HepG2 (cell line): Measurements from ENCODE around the gene DOC2A. TPM values are rescaled to one million over a fixed set of nuclear protein-coding genes. Genes with fewer than 3 reads are reported as not detected.

Experiments
- ATAC-seq: fragments of 200-7000 bp; cut with Tn5 transposase; 3 replicates; pipeline ENCODE4 v1.9.1; 2020; ENCODE audit warnings: mild to moderate bottlenecking, moderate library complexity
- BruUV-seq: library from RNA; stranded (reverse); fragments of 400-500 nt; replicated peaks from 2 replicates; lab custom pipeline; 2021; lab: Mats Ljungman, UMichigan
- CTCF ChIA-PET: fragments of 300-600 bp; formaldehyde crosslinking; extraction: SDS; loops from one replicate; lab custom pipeline; 2021; ENCODE audit warnings: low total read pairs, inconsistent platforms, low intra/inter-chr PET ratio; lab: Yijun Ruan, JAX
- POLR2A ChIA-PET: fragments of 350-600 bp; sonication (Branson Sonifier 250); formaldehyde crosslinking; loops from one replicate; lab custom pipeline; 2020; ENCODE audit warnings: antibody characterized with exemption, inconsistent platforms; lab: Yijun Ruan, JAX
- DNase-seq: peaks from one replicate; pipeline ENCODE4 v3.0.0-alpha.2; 2015; ENCODE audit warnings: low spot score
- FAIRE-seq: peaks from 3 replicates; lab custom pipeline; 2011; peaks lifted over from hg19 to GRCh38; lab: Jason Lieb, UNC
- H2AFZ ChIP-seq: one replicate; pipeline ENCODE4 v1.6.1; 2011; ENCODE audit warnings: low read length, inconsistent platforms
- H3K27ac ChIP-seq: fragments of 300-600 bp; 3 replicates; pipeline ENCODE4 v1.8.0; 2011; ENCODE audit warnings: mixed run types, mild to moderate bottlenecking, mixed read lengths, low read length, inconsistent platforms; ENCODE audit not compliant: insufficient read depth; ENCODE audit errors: extremely low read length
- H3K27me3 ChIP-seq, 2 experiments: fragments of 200-600 bp in 1 of 2; 2 replicates in 1 of 2; 3 replicates in 1 of 2; pipeline versions ENCODE4 v1.6.0 to v1.8.0; 2011; ENCODE audit warnings: low read length in 2 of 2, mild to moderate bottlenecking in 2 of 2, moderate library complexity in 2 of 2, inconsistent platforms in 1 of 2; ENCODE audit not compliant: insufficient read depth in 2 of 2, control insufficient read depth in 1 of 2
- H3K36me3 ChIP-seq, 2 experiments: fragments of 200-600 bp in 1 of 2; replicated peaks in 1 of 2; 2 replicates in 1 of 2; 3 replicates in 1 of 2; pipeline versions ENCODE4 v1.5.1 to v1.8.0; 2011; ENCODE audit warnings: low read length in 2 of 2, inconsistent platforms in 1 of 2; ENCODE audit not compliant: insufficient read depth in 2 of 2, control insufficient read depth in 1 of 2
- H3K4me1 ChIP-seq: 2 replicates; pipeline ENCODE4 v1.5.1; 2012; ENCODE audit warnings: low read length, inconsistent platforms; ENCODE audit not compliant: insufficient read depth
- H3K4me2 ChIP-seq: 2 replicates; pipeline ENCODE4 v1.6.0; 2011; ENCODE audit warnings: low read depth, low read length, inconsistent platforms
- H3K4me3 ChIP-seq, 3 experiments: fragments of 200-600 bp in 1 of 3; sonication (generic), shearing (Covaris generic) in 1 of 3; replicated peaks in 1 of 3; 2 replicates each; pipeline ENCODE4 v1.5.1; 2011 to 2016; ENCODE audit warnings: low read length in 3 of 3, inconsistent platforms in 2 of 3, low read depth in 2 of 3, mild to moderate bottlenecking in 2 of 3, control low read depth in 1 of 3, mixed read lengths in 1 of 3; ENCODE audit not compliant: insufficient read depth in 1 of 3
- H3K79me2 ChIP-seq: one replicate; pipeline ENCODE4 v1.6.1; 2011; ENCODE audit warnings: low read length, inconsistent platforms; ENCODE audit not compliant: insufficient read depth
- H3K9ac ChIP-seq: 2 replicates; pipeline ENCODE4 v1.6.0; 2011; ENCODE audit warnings: mild to moderate bottlenecking, low read depth, low read length, inconsistent platforms; ENCODE audit not compliant: insufficient read depth
- H3K9me3 ChIP-seq: 2 replicates; pipeline ENCODE4 v1.5.1; 2012; ENCODE audit warnings: mild to moderate bottlenecking, low read length
- H4K20me1 ChIP-seq: 2 replicates; pipeline ENCODE4 v1.6.0; 2011; ENCODE audit warnings: inconsistent platforms, mild to moderate bottlenecking, low read length, moderate library complexity; ENCODE audit not compliant: insufficient read depth
- ADNP ChIP-seq: sonication (generic); formaldehyde crosslinking; IDR thresholded peaks from 2 replicates; pipeline ENCODE4 v1.4.0; 2020; ENCODE audit warnings: missing genetic modification reagents
- ARHGAP35 ChIP-seq: sonication (generic); formaldehyde crosslinking; IDR thresholded peaks from 2 replicates; pipeline ENCODE4 v1.9.0; 2022; ENCODE audit warnings: mild to moderate bottlenecking, inconsistent platforms, moderate library complexity, missing genetic modification reagents, borderline replicate concordance
- FOXA1 ChIP-seq, 2 experiments: fragments of 450-650 bp in 1 of 2; sonication (generic) in 1 of 2; formaldehyde crosslinking in 1 of 2; IDR thresholded peaks; 2 replicates each; pipeline versions ENCODE4 v1.4.0 to v1.6.1; 2016 to 2020; ENCODE audit warnings: missing genetic modification reagents in 1 of 2
- FOXA3 ChIP-seq: IDR thresholded peaks from 2 replicates; pipeline ENCODE4 v1.6.1; 2016; ENCODE audit warnings: missing genetic modification reagents, missing compliant biosample characterization
- HMG20B ChIP-seq: conservative IDR thresholded peaks from 2 replicates; pipeline ENCODE4 v1.6.1; 2016; ENCODE audit warnings: missing genetic modification reagents, missing compliant biosample characterization
- KLF6 ChIP-seq: IDR thresholded peaks from 2 replicates; pipeline ENCODE4 v1.8.0; 2016; ENCODE audit warnings: missing biosample characterization, missing genetic modification reagents
- MED1 ChIP-seq: sonication (generic); formaldehyde crosslinking; IDR thresholded peaks from 2 replicates; pipeline ENCODE4 v1.4.0; 2020; ENCODE audit warnings: missing genetic modification reagents
- MEF2D ChIP-seq: sonication (generic); formaldehyde crosslinking; IDR thresholded peaks from 2 replicates; pipeline ENCODE4 v1.5.1; 2020; ENCODE audit warnings: mild to moderate bottlenecking, missing genetic modification reagents
- NRL ChIP-seq: sonication (generic); formaldehyde crosslinking; IDR thresholded peaks from 2 replicates; pipeline ENCODE4 v1.5.0; 2020; ENCODE audit warnings: missing genetic modification reagents, mild to moderate bottlenecking, moderate library complexity, borderline replicate concordance
- PRDM15 ChIP-seq: sonication (generic); formaldehyde crosslinking; IDR thresholded peaks from 2 replicates; pipeline ENCODE4 v1.4.0; 2020; ENCODE audit warnings: missing genetic modification reagents
- UBTF ChIP-seq: sonication (generic); formaldehyde crosslinking; IDR thresholded peaks from 2 replicates; pipeline ENCODE4 v1.4.0; 2020; ENCODE audit warnings: mild to moderate bottlenecking, missing genetic modification reagents
- ZBTB1 ChIP-seq: sonication (generic); formaldehyde crosslinking; IDR thresholded peaks from 2 replicates; pipeline ENCODE4 v1.4.0; 2020; ENCODE audit warnings: missing genetic modification reagents, borderline replicate concordance
- ZFP36L2 ChIP-seq: sonication (generic); formaldehyde crosslinking; IDR thresholded peaks from 2 replicates; pipeline ENCODE4 v1.4.0; 2020; ENCODE audit warnings: missing genetic modification reagents
- ZNF260 ChIP-seq: sonication (generic); formaldehyde crosslinking; IDR thresholded peaks from 2 replicates; pipeline ENCODE4 v1.4.0; 2020; ENCODE audit warnings: missing genetic modification reagents, low read depth, mild to moderate bottlenecking, borderline replicate concordance
- ZNF296 ChIP-seq: sonication (generic); formaldehyde crosslinking; conservative IDR thresholded peaks from 2 replicates; pipeline ENCODE4 v1.5.0; 2020; ENCODE audit warnings: mild to moderate bottlenecking, missing genetic modification reagents
- ZNF670 ChIP-seq: sonication (generic); formaldehyde crosslinking; IDR thresholded peaks from 2 replicates; pipeline ENCODE4 v1.8.0; 2022; ENCODE audit warnings: mild to moderate bottlenecking, missing genetic modification reagents, borderline replicate concordance
- ZNF784 ChIP-seq: sonication (generic); formaldehyde crosslinking; IDR thresholded peaks from 2 replicates; pipeline ENCODE4 v1.5.1; 2020; ENCODE audit warnings: missing genetic modification reagents, mild to moderate bottlenecking, borderline replicate concordance
- ZSCAN31 ChIP-seq: sonication (generic); formaldehyde crosslinking; IDR thresholded peaks from 2 replicates; pipeline ENCODE4 v1.5.0; 2020; ENCODE audit warnings: low read depth, mild to moderate bottlenecking, missing genetic modification reagents
- WGBS: methylation state at CpG from one replicate; pipeline ENCODE4 v1.1.6; 2017; ENCODE audit warnings: low lambda C conversion rate; 5-methylcytosine and 5-hydroxymethylcytosine counted together
- in situ Hi-C: cut with HindIII; loops from 2 replicates; pipeline ENCODE4 v1.10.0; 2017; ENCODE audit warnings: low pct_unique_long_range_greater_than_20kb; ENCODE audit not compliant: extremely low pct_ligation_motif_present
- intact Hi-C: fragments of 100-400 bp; cut with micrococcal nuclease; formaldehyde crosslinking; loops from one replicate; pipeline ENCODE4 v1.10.0; 2022; ENCODE audit not compliant: unreplicated experiment
- polyA plus RNA-seq, 8 experiments: library from polyadenylated mRNA; depleted of rRNA in 3 of 8; stranded (reverse) in 7 of 8; unstranded in 1 of 8; fragments of >200 nt; fragmentation: Illumina TruSeq in 4 of 8; extraction: Trizol in 4 of 8; gene quantifications; 2 replicates each; pipeline versions ENCODE4 v1.2.1 to v1.2.3, GENCODE V29; 2011 to 2016; ENCODE audit warnings: low read depth in 4 of 8, missing spikeins in 1 of 8, mixed read lengths in 1 of 8; ENCODE audit not compliant: insufficient read depth in 1 of 8
- total RNA-seq, 5 experiments: library from RNA; depleted of rRNA; stranded (reverse); fragments of >200 nt; fragmentation: Illumina TruSeq; extraction: Trizol; gene quantifications; 2 replicates each; pipeline ENCODE4 v1.2.3, GENCODE V29; 2016; ENCODE audit warnings: low read depth in 1 of 5

The DOC2A gene
- total and polyA plus RNA-seq, 2 of the 13 experiments (the other 11 are each of a cell fraction or from before 2014, with no cell fraction given): 0.15 to 0.55 TPM

GRCh38 chr16:29984764-29985147, 26.1 kb downstream of the DOC2A start:
- no peak overlapping the region for H3K4me3 ChIP-seq
- in situ Hi-C loops: no loop called here
- no peak overlapping the region for H3K4me2 ChIP-seq
- H3K36me3 ChIP-seq: peaks cover 64 to 100% of the 10 kb centered on the region in 2 experiments
- H3K9me3 ChIP-seq: no peaks in the 10 kb centered on the region
- no peak for TF ChIP-seq ZNF260 (CRISPR knock-in tag)
- no peak for TF ChIP-seq ZBTB1 (CRISPR knock-in tag)
- no peak for TF ChIP-seq ZNF670 (CRISPR knock-in tag)
- no peak for TF ChIP-seq KLF6
- no peak for TF ChIP-seq PRDM15 (CRISPR knock-in tag)
- no peak for TF ChIP-seq MEF2D (CRISPR knock-in tag)
- TF ChIP-seq ZNF784 (CRISPR knock-in tag): no peak
- TF ChIP-seq ARHGAP35 (CRISPR knock-in tag): no peak
- TF ChIP-seq ZSCAN31: no peak
- TF ChIP-seq UBTF (CRISPR knock-in tag): no peak
- no peak for TF ChIP-seq HMG20B (CRISPR knock-in tag)
- no peak for TF ChIP-seq FOXA3
- no peak for TF ChIP-seq NRL (CRISPR knock-in tag)
- TF ChIP-seq MED1 (CRISPR knock-in tag): no peak
- no peak for TF ChIP-seq FOXA1 (IDR thresholded peaks at IDR 0.05)
- no peak for TF ChIP-seq FOXA1 (CRISPR knock-in tag; IDR thresholded peaks at IDR 0.05)
- TF ChIP-seq ZFP36L2 (CRISPR knock-in tag): no peak
- no peak for TF ChIP-seq ZNF296 (CRISPR knock-in tag)
- TF ChIP-seq ADNP (CRISPR knock-in tag): no peak
- intact Hi-C loops: no loop called here
- H4K20me1 ChIP-seq: no peaks in the 10 kb centered on the region
- no peaks in the 10 kb centered on the region for H3K79me2 ChIP-seq
- no TSS peak for BruUV-seq
- ChIA-PET CTCF (no interaction called here), POLR2A (no interaction called here)
- no peak overlapping the region for H3K27ac ChIP-seq
- H3K9ac ChIP-seq: no peak overlapping the region
- ATAC-seq (no peak), DNase-seq (no peak), FAIRE-seq (no peak)
- H3K4me1 ChIP-seq: no peaks in the 10 kb centered on the region
- H2AFZ ChIP-seq: no peak overlapping the region
- 94% methylated on average over 5 of the region's 5 CpGs for WGBS
- no peaks in the 10 kb centered on the region for H3K27me3 ChIP-seq
